NCI-H146 (cell line): Measurements from ENCODE around the gene UCHL5.
"Not testable (repeated sequence)": the region's sequence is repeated elsewhere in the genome, so short reads cannot be mapped to it uniquely, and the experiment has no call there.

ENCODE experiments used
- DNase-seq: peaks from one replicate; lab custom pipeline; 2025; lab: John Stamatoyannopoulos, UW

Gene UCHL5

DNA sequence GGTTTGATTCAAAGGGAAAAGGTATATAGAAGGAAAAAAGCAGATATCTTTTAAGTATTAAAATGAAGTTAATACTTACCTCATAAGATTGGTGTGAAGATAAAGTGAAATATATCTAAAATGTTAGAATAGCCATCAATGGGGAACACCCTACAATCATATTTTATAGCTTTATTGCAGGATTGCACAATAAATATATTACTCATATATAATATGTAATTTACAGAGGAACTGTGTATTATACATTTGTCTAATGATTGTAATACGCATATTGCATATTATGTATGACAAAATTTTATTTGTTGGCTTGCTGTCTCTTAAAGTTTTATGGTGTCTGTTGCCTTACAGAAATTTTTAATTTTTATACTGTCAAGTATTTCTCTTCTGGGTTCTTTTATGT is 47.8 kb downstream of the UCHL5 start:
- no peak for DNase-seq

GRCh38 chr1:193009501-193009900 is 49.7 kb downstream of the UCHL5 start:
- DNase-seq: peak; percentile 18

DNA sequence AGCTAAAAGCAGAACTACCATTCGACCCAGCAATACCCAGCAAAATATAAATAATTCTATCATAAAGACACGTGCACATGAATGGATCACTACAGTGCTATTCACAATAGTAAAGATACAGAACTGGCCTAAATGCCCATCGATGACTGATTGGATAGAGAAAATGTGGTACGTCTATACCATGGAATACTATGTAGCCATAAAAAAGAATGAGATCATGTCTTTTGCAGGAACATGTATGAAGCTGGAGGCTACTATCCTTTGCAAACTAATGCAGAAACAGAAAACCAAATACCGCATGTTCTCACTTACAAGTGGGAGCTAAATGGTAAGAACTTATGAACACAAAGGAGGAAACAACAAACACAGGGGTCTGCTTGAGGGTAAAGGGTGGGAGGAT is 53.4 kb downstream of the UCHL5 start:
- no peak for DNase-seq

DNA sequence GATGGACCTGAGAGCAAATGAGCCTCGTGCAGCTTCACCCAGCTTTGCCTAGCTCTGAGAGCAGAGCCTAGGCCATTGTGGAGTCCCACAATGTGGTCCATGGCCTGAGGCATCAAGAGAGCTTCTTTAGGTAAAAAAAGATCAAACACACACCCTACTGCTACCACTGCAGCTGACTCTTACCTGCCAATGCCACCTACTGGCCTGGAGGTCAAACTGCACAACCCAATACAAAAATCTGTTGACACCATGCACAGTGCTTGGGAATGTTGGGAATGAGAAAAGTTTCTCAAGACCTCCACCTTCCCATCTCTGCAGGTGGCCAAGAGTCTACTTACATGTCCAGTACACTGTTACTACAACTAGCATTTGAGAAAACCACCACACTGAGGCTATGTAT is 60.6 kb downstream of the UCHL5 start:
- no peak for DNase-seq

DNA sequence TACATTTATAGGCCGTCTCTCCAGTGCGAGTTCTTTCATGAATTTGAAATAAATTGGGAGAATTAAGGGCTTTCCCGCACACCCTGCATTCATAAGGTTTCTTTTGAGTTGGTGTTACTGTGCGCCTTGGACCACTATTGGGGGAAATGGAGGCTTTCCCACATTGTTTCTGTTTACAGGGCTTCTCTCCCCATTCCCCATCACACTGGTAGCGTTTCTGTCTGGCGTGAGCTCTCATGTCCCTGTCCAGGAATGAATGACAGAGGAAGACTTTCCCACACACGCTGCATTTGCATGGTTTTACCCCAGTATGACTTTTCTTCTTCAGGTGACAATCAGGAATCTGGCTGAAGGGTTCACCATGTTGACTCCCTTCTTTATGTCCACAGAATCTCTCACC is 65.0 kb downstream of the UCHL5 start:
- DNase-seq: no peak

DNA sequence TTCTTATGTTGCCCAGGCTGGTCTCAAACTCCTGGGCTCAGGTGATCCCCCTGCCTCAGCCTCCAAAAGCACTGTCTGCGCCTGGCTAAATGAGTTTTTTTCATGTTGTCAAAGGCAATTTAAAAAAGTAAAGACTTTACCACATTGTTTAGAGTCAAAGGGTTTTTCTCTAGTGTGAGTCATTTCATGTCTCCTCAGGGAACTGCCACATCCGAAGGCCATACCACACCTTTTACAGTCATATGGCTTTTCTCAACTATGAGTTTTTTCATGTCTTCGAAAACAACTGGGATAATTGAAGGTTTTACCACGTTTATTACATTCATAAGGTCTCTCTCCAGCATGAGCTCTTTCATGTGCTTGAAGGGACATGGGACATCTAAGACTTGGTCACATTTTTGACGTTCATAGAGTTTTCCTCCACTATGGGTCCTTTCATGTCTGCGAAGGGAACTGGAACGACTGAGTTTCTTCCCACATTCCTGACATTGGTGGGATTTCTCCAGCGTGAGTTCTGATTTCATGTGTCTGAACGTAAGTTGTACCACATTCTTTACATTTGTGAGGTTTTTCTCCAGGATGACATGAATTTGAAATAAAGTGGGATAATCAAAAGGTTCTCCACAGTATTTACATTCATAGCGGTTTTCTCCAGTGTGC is 65.6 kb downstream of the UCHL5 start:
- no peak for DNase-seq

- not testable (repeated sequence) for DNase-seq
Measured at GRCh38 chr1:192986748-192987334, 72.3 kb downstream of the UCHL5 start.

- DNase-seq: no peak
Measured at GRCh38 chr1:192986110-192986747, 72.9 kb downstream of the UCHL5 start.

GRCh38 chr1:192984080-192984479 is 75.1 kb downstream of the UCHL5 start:
- DNase-seq: no peak

DNA sequence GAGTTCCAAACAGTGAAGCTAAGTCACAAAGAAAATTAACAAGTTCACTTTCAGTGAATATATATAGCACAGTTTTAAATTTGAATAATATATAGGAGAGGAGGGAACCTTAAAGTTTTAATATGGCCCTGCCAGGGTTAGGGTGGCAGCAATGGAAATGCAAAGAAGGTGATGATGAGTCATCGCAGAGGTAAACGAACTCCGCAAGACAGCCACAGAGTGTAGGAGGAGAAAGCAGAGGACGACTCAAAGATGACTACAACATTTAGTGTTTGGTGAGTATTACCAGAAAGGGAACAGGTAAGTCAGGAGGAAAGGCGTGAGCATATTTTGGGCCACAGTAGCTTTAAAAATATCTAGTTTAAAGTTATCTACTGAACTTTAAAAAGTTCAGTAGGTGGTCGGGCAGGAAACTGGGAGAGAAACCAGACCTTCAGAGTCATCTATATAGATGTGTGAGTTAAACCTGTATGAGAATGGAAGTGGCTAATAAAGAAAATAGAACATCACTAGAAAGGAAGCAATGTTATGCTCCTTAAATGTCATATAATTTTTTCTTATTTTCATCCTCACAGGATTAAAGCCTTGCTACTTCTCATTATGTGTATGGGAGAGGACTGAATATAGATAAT is 75.7 kb downstream of the UCHL5 start:
- no peak for DNase-seq

- DNase-seq: no peak
Measured at GRCh38 chr1:192980856-192981255, 78.3 kb downstream of the UCHL5 start.

GRCh38 chr1:192980334-192980733 is 78.8 kb downstream of the UCHL5 start:
- not testable (repeated sequence) for DNase-seq

GRCh38 chr1:192979542-192979941 is 79.6 kb downstream of the UCHL5 start:
- no peak for DNase-seq

DNA sequence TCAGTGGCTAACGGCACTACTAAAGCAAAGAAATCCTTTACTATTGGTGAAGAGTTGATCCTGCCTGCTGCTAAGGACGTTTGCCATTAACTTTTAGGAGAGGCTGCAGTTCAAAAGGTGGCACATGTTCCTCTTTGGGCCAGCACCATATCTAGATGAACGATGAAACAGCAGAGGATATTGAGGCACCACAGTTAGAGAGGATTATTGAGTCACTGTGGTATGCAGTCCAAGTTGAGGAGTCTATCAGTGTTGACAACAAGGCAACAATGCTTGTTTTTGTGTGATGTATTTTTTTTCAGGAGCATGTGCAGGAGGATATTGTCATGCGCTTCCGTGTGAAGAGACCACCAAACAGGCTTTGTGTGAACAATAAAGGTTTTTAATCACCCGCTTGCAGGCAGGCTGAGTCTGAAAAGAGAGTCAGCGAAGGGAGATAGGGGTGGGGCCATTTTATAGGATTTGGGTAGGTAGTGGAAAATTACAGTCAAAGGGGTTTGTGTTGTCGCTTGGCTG is 80.9 kb downstream of the UCHL5 start:
- DNase-seq: no peak

DNA sequence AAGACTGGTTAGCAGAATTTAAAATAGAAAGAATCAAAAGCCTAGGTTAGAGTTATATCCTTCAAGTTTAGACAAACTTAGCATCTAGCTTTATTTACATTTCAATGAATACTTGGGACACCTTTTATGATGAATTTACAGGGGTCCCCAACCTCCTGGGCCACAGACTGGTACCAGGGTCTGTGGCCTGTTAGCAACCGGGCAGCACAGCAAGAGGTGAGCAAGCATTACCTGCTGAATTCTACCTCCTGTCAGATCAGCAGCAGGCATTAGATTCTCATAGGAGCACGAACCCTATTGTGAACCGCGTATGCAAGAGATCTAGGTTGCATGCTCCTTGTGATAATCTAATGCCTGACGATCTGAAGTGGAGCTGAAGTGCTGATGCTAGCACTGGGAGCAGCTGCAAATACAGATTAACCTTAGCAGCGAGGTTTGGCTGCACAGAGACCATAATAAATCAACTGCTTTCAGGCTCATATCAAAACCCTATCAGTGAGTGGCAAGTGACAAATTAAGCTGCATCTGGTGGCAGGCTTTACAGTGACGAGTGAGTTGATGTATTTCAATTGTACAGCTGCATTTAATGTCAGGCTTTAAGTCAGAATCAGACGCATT is 82.0 kb downstream of the UCHL5 start:
- no peak for DNase-seq

DNA sequence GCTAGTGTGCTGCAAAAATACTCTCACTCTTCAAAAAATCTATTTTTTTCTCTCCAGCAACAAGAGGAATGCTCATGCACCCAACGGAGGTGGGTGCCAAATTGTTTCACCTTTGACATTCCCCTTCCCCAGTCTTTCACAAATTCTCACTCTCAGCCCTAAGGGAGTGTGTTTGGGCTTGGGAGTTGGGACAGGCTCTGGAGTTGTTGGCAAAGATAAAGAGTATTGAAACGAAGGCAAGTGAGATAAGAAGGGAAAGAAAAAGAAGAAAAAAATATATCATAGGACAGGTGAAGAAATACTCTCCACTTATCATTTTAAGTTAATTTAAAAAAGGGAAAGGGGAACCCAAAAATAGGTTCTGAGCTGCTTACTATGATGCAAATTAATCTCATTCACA is 82.6 kb downstream of the UCHL5 start:
- no peak for DNase-seq

GRCh38 chr1:192974701-192975100 is 84.5 kb downstream of the UCHL5 start:
- DNase-seq: no peak

DNA sequence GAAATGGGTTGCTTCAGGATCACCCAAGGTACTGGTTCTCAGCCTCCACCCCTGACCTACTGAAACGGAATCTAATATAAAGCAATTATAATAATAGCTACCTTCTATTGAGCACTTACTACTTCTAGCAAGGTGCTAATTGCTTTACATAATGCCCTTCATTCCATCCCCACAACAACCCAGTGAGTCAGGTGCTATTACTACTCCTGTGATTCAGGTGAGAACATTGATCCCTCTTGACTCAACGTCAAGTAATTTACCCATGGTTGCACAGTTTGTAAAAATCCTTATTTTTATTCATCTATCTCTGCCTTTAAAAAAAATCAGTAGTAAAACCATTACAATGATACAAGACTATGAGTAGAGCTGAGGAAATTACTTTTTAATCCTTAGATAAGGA is 85.2 kb downstream of the UCHL5 start:
- DNase-seq: peak; percentile 27

GRCh38 chr1:192973202-192973601 is 86.0 kb downstream of the UCHL5 start:
- no peak for DNase-seq

GRCh38 chr1:192969091-192969490 is 90.1 kb downstream of the UCHL5 start:
- no peak for DNase-seq

- no peak for DNase-seq
Measured at GRCh38 chr1:192968323-192968722, 90.8 kb downstream of the UCHL5 start.

- DNase-seq: peak; percentile 22
Measured at GRCh38 chr1:192967901-192968300, 91.3 kb downstream of the UCHL5 start.
